BJ (cell line): ENCODE measurements around the gene BCCIP. TPM values are rescaled to one million over a fixed set of nuclear protein-coding genes. Genes with fewer than 3 reads are reported as not detected.

Experiments used
- CTCF ChIA-PET: fragments of 350-600 bp; formaldehyde crosslinking; extraction: SDS; loops from one replicate; lab custom pipeline; 2021; ENCODE audit warnings: antibody characterized with exemption, inconsistent platforms; lab: Yijun Ruan, JAX
- POLR2A ChIA-PET: fragments of 300-600 bp; sonication (Branson Sonifier 250); formaldehyde crosslinking; extraction: SDS; loops from one replicate; lab custom pipeline; 2021; ENCODE audit warnings: antibody characterized with exemption; lab: Charles Lee
- DNase-seq: peaks from one replicate; pipeline ENCODE4 v3.0.0-alpha.2; 2011; ENCODE audit warnings: low read depth
- H3K27me3 ChIP-seq: 2 replicates; pipeline ENCODE4 v1.6.0; 2011; ENCODE audit warnings: low read length; ENCODE audit not compliant: control insufficient read depth, insufficient read depth
- H3K36me3 ChIP-seq: 2 replicates; pipeline ENCODE4 v1.5.1; 2011; ENCODE audit warnings: low read length; ENCODE audit not compliant: control insufficient read depth, insufficient read depth
- H3K4me3 ChIP-seq: 2 replicates; pipeline ENCODE4 v1.5.1; 2011; ENCODE audit warnings: low read depth, mild to moderate bottlenecking, control low read depth, low read length
- CTCF ChIP-seq: IDR thresholded peaks from 2 replicates; pipeline ENCODE4 v1.5.1; 2011; ENCODE audit warnings: low read depth, mild to moderate bottlenecking, control low read depth, inconsistent platforms, low read length, moderate library complexity; ENCODE audit not compliant: insufficient read depth
- polyA plus RNA-seq: library from polyadenylated mRNA; depleted of rRNA; stranded (reverse); fragments of >200 nt; gene quantifications from 2 replicates; pipeline ENCODE4 v1.2.3, GENCODE V29; 2011

Gene BCCIP
- polyA plus RNA-seq, 1 experiment = 13.2 TPM

- no peak for DNase-seq
- Histone ChIP-seq H3K27me3 (no peaks in the 10 kb centered on the region), H3K36me3 (no peaks in the 10 kb centered on the region), H3K4me3 (no peak overlapping the region)
- ChIA-PET POLR2A (no interaction called here), CTCF (no interaction called here)
- no peak for TF ChIP-seq CTCF
Measured at GRCh38 chr10:125777806-125778205, 45.5 kb upstream of the BCCIP start.

DNA sequence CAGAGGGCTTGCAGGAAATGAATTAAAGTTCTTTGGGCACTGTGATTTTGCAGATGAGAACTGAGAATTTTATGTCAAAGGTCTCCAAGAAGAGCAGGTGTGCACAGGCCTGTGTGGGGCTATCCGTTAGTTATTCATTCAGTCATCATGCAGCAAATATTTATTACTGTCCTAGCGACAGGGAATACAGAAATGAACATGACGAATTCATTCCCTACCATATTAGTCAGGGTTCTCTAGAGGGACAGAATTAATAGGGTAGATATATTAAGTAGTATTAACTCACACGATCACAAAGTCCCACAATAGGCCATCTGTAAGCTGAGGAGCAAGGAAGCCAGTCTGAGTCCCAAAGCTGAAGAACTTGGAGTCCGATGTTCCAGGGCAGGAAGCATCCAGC, 44.8 kb upstream of the BCCIP start:
- no peak overlapping the region for H3K4me3 ChIP-seq
- no peaks in the 10 kb centered on the region for H3K36me3 ChIP-seq
- no peak for TF ChIP-seq CTCF
- POLR2A ChIA-PET = no interaction called here
- CTCF ChIA-PET = no interaction called here
- DNase-seq = no peak
- H3K27me3 ChIP-seq = no peaks in the 10 kb centered on the region

- DNase-seq = no peak
- H3K4me3 ChIP-seq = no peak overlapping the region
- CTCF ChIA-PET = no interaction called here
- TF ChIP-seq CTCF = no peak
- no peaks in the 10 kb centered on the region for H3K27me3 ChIP-seq
- no peaks in the 10 kb centered on the region for H3K36me3 ChIP-seq
- POLR2A ChIA-PET = no interaction called here
Measured at GRCh38 chr10:125779403-125780327, 43.7 kb upstream of the BCCIP start.

DNA sequence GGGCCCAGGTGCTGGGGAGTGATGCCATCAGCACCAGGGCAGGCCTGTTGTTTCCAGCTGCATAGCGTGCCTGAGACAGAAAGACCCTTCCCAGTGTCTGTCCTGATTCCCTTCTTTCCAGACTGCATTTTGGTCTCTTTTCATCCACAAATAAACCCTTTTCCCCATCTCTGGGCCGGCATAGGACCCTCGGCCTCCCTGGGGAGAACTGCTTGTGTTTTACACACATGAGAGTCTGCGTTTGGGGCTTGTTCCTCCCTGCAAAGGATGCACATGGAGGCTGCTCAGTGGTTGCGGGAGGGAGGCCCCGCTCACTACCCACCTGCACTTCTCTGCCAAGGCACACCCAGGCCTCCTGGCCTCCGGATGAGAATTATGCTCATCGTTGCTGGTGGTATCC, 42.0 kb upstream of the BCCIP start:
- Histone ChIP-seq H3K36me3 (no peaks in the 10 kb centered on the region), H3K4me3 (no peak overlapping the region), H3K27me3 (no peaks in the 10 kb centered on the region)
- no peak for TF ChIP-seq CTCF
- CTCF ChIA-PET = no interaction called here
- DNase-seq = no peak
- POLR2A ChIA-PET = no interaction called here

- Histone ChIP-seq H3K4me3 (no peak overlapping the region), H3K27me3 (no peaks in the 10 kb centered on the region), H3K36me3 (no peaks in the 10 kb centered on the region)
- ChIA-PET CTCF (no interaction called here), POLR2A (no interaction called here)
- no peak for TF ChIP-seq CTCF
- no peak for DNase-seq
Measured at GRCh38 chr10:125782054-125782453, 41.3 kb upstream of the BCCIP start.
